ENCODE data around the gene ERFL.

GRCh38 chr19:41929536-41930071 is 1.4 kb upstream of the ERFL start:
- TF ChIP-seq CTCF (IDR thresholded peaks at IDR 0.05): no peak
- TF ChIP-seq POLR2AphosphoS5 (IDR thresholded peaks at IDR 0.05): no peak
- no peak for TF ChIP-seq POLR2A (IDR thresholded peaks at IDR 0.05)
- TF ChIP-seq EP300 (IDR thresholded peaks at IDR 0.05; ENCODE audit: low read depth): no peak

All from transverse colon (tissue), 4 donors.